KMS-11 (cell line): Measurements from ENCODE around the gene KTN1.

Source experiments
- H2AFZ ChIP-seq: fragments of 200-600 bp; sonication (generic); 2 replicates; pipeline ENCODE4 v1.6.1; 2016; ENCODE audit warnings: antibody characterized with exemption, mixed run types, low read depth
- H3K27ac ChIP-seq: fragments of 200-600 bp; sonication (generic); 2 replicates; pipeline ENCODE4 v1.6.1; 2016; ENCODE audit warnings: mild to moderate bottlenecking, mixed run types
- H3K27me3 ChIP-seq: fragments of 200-600 bp; sonication (generic); 2 replicates; pipeline ENCODE4 v1.6.1; 2017; ENCODE audit warnings: mild to moderate bottlenecking, low read depth, mixed run types, moderate library complexity; ENCODE audit not compliant: insufficient read depth
- H3K36me3 ChIP-seq: fragments of 200-600 bp; sonication (generic); 2 replicates; pipeline ENCODE4 v1.6.1; 2017; ENCODE audit warnings: mild to moderate bottlenecking, mixed run types; ENCODE audit not compliant: insufficient read depth
- H3K4me1 ChIP-seq: fragments of 200-600 bp; sonication (generic); 2 replicates; pipeline ENCODE4 v1.6.1; 2016; ENCODE audit warnings: mild to moderate bottlenecking, low read depth, mixed run types; ENCODE audit not compliant: poor library complexity, severe bottlenecking
- H3K4me2 ChIP-seq: fragments of 200-600 bp; sonication (generic); 2 replicates; pipeline ENCODE4 v1.7.0; 2016; ENCODE audit warnings: mild to moderate bottlenecking, mixed run types
- H3K4me3 ChIP-seq: fragments of 200-600 bp; sonication (generic); IDR thresholded peaks from 2 replicates; pipeline ENCODE4 v1.6.1; 2017; ENCODE audit warnings: low read depth, low read length, mixed read lengths; ENCODE audit not compliant: insufficient read depth
- H3K79me2 ChIP-seq: fragments of 200-600 bp; sonication (generic); 2 replicates; pipeline ENCODE4 v1.6.1; 2016; ENCODE audit warnings: low read depth, mixed run types; ENCODE audit not compliant: insufficient read depth
- H3K9ac ChIP-seq: fragments of 200-600 bp; sonication (generic); 2 replicates; pipeline ENCODE4 v1.6.1; 2016; ENCODE audit warnings: mild to moderate bottlenecking, mixed run types
- H4K20me1 ChIP-seq: fragments of 200-600 bp; sonication (generic); 2 replicates; pipeline ENCODE4 v1.6.1; 2016; ENCODE audit warnings: mild to moderate bottlenecking, mixed run types; ENCODE audit not compliant: insufficient read depth
- TF ChIP-seq, protein P1 (sequence below): fragments of 200-600 bp; sonication (generic); conservative IDR thresholded peaks from 2 replicates; pipeline ENCODE4 v1.6.1; 2017; ENCODE audit warnings: low read depth, mild to moderate bottlenecking, antibody characterized with exemption, low read length, moderate library complexity, mixed read lengths

KTN1 gene

DNA sequence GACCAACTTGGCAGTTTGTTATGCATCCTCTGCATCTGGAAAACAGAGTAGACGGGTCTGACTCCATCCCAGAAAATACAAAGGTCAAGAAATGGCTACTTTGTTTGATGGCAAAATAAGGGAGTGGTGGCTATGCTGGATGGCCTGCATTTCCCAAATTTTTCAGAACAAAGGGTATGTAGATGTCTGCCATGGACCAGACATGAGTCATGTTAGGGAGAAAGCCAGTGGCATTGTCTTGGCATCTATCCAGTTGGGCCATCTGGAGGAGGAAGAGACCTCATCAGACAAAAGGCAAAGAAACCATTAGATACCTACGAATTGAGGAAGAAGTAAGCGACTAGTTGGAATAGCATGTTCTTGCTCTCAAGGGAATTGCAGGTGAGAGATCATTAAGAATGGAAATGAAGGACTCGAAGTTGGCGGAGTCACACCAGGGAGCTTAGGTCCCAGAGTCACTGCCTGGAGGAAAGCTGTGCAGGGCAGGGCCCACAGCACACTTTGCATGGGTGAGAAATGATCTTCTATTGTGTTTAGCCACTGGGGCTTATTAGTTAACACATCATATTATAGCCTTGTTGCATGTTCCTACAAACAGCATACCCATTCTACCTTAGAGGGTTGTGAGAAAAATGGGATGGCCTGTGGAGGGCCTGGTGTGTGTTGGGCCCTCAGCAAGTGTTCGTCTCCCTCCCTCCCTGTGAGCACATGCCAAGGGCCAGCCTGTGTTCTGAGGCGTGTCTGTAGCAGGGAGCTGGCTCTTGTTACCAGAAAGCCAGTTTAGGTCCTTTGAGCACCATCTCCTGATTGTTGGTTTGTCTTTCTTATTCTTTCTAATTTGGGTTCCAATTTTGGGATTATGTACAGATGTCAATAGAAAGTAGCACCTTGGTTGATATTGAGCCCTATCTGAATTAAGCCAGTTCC is 119.4 kb downstream of the KTN1 start:
- H3K9ac ChIP-seq = no peak overlapping the region
- H3K27ac ChIP-seq = no peak overlapping the region
- no peak overlapping the region for H3K4me3 ChIP-seq
- H3K4me2 ChIP-seq = no peak overlapping the region
- H3K27me3 ChIP-seq = no peaks in the 10 kb centered on the region
- TF ChIP-seq, protein P1, sequence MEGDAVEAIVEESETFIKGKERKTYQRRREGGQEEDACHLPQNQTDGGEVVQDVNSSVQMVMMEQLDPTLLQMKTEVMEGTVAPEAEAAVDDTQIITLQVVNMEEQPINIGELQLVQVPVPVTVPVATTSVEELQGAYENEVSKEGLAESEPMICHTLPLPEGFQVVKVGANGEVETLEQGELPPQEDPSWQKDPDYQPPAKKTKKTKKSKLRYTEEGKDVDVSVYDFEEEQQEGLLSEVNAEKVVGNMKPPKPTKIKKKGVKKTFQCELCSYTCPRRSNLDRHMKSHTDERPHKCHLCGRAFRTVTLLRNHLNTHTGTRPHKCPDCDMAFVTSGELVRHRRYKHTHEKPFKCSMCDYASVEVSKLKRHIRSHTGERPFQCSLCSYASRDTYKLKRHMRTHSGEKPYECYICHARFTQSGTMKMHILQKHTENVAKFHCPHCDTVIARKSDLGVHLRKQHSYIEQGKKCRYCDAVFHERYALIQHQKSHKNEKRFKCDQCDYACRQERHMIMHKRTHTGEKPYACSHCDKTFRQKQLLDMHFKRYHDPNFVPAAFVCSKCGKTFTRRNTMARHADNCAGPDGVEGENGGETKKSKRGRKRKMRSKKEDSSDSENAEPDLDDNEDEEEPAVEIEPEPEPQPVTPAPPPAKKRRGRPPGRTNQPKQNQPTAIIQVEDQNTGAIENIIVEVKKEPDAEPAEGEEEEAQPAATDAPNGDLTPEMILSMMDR = no peak
- no peaks in the 10 kb centered on the region for H3K36me3 ChIP-seq
- no peaks in the 10 kb centered on the region for H3K79me2 ChIP-seq
- no peaks in the 10 kb centered on the region for H4K20me1 ChIP-seq
- H3K4me1 ChIP-seq = no peaks in the 10 kb centered on the region
- H2AFZ ChIP-seq = no peak overlapping the region

DNA sequence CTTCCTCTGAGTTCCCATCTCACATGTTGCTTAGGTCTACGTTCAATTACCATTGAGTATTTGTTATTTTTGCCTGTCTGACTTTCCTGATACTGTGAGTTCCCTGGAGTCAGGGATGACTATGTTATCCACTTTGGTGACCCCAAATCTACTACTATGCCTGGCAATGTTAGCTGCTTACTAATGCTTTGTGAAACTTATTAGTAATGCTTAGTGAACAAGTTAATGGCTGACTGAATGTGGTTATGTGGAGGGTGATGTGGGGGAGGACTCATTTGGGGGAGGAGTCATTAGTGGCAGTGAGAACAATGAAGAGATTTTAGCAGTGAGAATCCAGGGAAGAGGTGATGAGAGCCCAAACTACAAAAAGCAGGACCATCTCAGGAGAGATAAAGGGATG is 121.6 kb downstream of the KTN1 start:
- H3K4me1 ChIP-seq = peaks cover 12% of the 10 kb centered on the region
- H2AFZ ChIP-seq = no peak overlapping the region
- no peak overlapping the region for H3K4me3 ChIP-seq
- H4K20me1 ChIP-seq = no peaks in the 10 kb centered on the region
- H3K36me3 ChIP-seq = no peaks in the 10 kb centered on the region
- H3K27ac ChIP-seq = no peak overlapping the region
- H3K27me3 ChIP-seq = no peaks in the 10 kb centered on the region
- TF ChIP-seq, protein P1 = no peak
- H3K9ac ChIP-seq = no peak overlapping the region
- H3K79me2 ChIP-seq = no peaks in the 10 kb centered on the region
- H3K4me2 ChIP-seq = no peak overlapping the region

DNA sequence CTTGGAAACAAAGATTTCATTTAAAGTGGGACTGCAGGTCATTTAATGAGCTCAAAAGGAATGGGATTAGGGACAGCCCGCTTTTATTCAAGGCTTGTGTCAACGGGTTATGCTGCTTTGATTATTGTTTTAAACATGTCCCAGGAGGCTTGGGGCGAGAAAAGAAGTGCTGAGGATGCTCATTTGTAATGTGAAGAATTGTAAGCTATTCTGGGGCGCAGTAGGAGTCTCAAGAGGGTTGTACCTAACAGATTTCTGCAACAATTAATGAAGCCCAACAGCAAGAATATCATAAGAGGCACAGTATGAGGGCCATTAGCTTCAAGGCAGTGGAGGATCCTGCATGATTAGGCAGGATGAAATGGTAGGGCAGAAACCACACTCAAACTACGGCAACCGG is 122.5 kb downstream of the KTN1 start:
- peaks cover 12% of the 10 kb centered on the region for H3K4me1 ChIP-seq
- no peak overlapping the region for H3K9ac ChIP-seq
- no peaks in the 10 kb centered on the region for H3K27me3 ChIP-seq
- H3K79me2 ChIP-seq = no peaks in the 10 kb centered on the region
- H3K36me3 ChIP-seq = no peaks in the 10 kb centered on the region
- H3K4me2 ChIP-seq = no peak overlapping the region
- TF ChIP-seq, protein P1 = no peak
- H2AFZ ChIP-seq = no peak overlapping the region
- no peak overlapping the region for H3K27ac ChIP-seq
- H3K4me3 ChIP-seq = no peak overlapping the region
- H4K20me1 ChIP-seq = no peaks in the 10 kb centered on the region

DNA sequence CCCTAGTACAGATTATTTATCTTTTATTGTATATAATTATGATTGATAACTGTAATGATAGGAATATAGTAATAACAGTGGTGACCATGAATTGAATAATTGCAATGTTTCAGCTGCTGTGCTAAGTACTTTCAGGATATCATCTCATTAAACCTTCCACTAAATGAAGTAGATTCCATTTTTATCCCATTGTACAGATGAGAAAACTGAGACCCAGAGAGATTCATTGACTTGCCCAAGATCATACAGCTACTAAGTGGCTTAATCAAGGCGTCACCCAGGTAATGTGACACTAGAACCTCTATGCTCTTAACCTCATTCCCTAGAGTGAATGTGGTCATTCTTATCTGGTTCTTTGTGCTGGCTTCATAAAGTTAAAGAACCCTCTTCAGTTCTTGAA is 124.6 kb downstream of the KTN1 start:
- Histone ChIP-seq H3K27me3 (no peaks in the 10 kb centered on the region), H4K20me1 (no peaks in the 10 kb centered on the region), H2AFZ (no peak overlapping the region), H3K4me3 (no peak overlapping the region), H3K9ac (no peak overlapping the region), H3K36me3 (no peaks in the 10 kb centered on the region), H3K4me2 (no peak overlapping the region), H3K79me2 (no peaks in the 10 kb centered on the region), H3K27ac (no peak overlapping the region), H3K4me1 (peaks cover 12% of the 10 kb centered on the region)
- TF ChIP-seq, protein P1 = no peak
